Gastroesophageal sphincter (tissue), 4 donors: ENCODE data around the gene CACNB4. TPM values are rescaled to one million over a fixed set of nuclear protein-coding genes. Genes with fewer than 3 reads are reported as not detected.
"Not testable (repeated sequence)": the region's sequence is repeated elsewhere in the genome, so short reads cannot be mapped to it uniquely, and the experiment has no call there.

ENCODE experiments used
- ATAC-seq: fragments of 150-250 bp; one replicate; pipeline ENCODE4 v1.9.1; 2016; ENCODE audit warnings: mild to moderate bottlenecking, moderate library complexity
- H3K27ac ChIP-seq, 4 donors: fragments of 200-600 bp; sonication (generic) in 3 of 4; 1 replicate in 3 of 4; 2 replicates in 1 of 4; pipeline ENCODE4 v1.5.1; 2016 to 2019
- H3K27me3 ChIP-seq: fragments of 200-600 bp; sonication (generic); one replicate; pipeline ENCODE4 v1.5.1; 2019
- H3K36me3 ChIP-seq, 2 donors: fragments of 200-600 bp; sonication (generic); one replicate each; pipeline ENCODE4 v1.5.1; 2019; ENCODE audit warnings: control low read depth in 1 of 2
- H3K4me1 ChIP-seq, 3 donors: fragments of 200-600 bp; sonication (generic); 1 replicate in 2 of 3; 2 replicates in 1 of 3; pipeline ENCODE4 v1.5.1; 2016 to 2019; ENCODE audit warnings: control low read depth in 2 of 3
- H3K4me3 ChIP-seq, 2 donors: fragments of 200-600 bp; sonication (generic); one replicate each; pipeline ENCODE4 v1.5.1; 2019; ENCODE audit warnings: mild to moderate bottlenecking in 1 of 2, moderate library complexity in 1 of 2
- H3K9me3 ChIP-seq, 3 donors: fragments of 200-600 bp; sonication (generic); one replicate each; pipeline ENCODE4 v1.5.1; 2017 to 2019; ENCODE audit warnings: control low read depth in 2 of 3
- CTCF ChIP-seq, 4 experiments: fragments of 200-600 bp in 2 of 4; fragments of 450-650 bp in 2 of 4; sonication (generic) in 1 of 4; IDR thresholded peaks; one replicate each; pipeline ENCODE4 v1.5.1; 2017 to 2019; ENCODE audit warnings: antibody characterized with exemption in 4 of 4, mild to moderate bottlenecking in 2 of 4, moderate library complexity in 2 of 4
- EP300 ChIP-seq: sonication (generic); formaldehyde crosslinking; IDR thresholded peaks from one replicate; pipeline ENCODE4 v1.6.1; 2017; ENCODE audit warnings: antibody characterized with exemption, mild to moderate bottlenecking
- POLR2A ChIP-seq, 2 donors: fragments of 450-650 bp; IDR thresholded peaks; one replicate each; pipeline ENCODE4 v1.6.1; 2017; ENCODE audit warnings: antibody characterized with exemption in 2 of 2, mild to moderate bottlenecking in 2 of 2, moderate library complexity in 1 of 2
- POLR2AphosphoS5 ChIP-seq: sonication (generic); formaldehyde crosslinking; IDR thresholded peaks from one replicate; pipeline ENCODE4 v1.6.1; 2017; ENCODE audit warnings: antibody characterized with exemption
- WGBS, 2 donors: methylation state at CpG; one replicate each; pipeline ENCODE4 v1.1.5; 2018; ENCODE audit warnings: low coverage in 1 of 2; 5-methylcytosine and 5-hydroxymethylcytosine counted together
- total RNA-seq, 4 donors: library from RNA; depleted of rRNA; stranded (reverse); fragments of >200 nt; gene quantifications; one replicate each; pipeline ENCODE4 v1.1.0, GENCODE V29; 2016

CACNB4 gene
- total RNA-seq, 4 donors from 2014 or later: 1.4 to 5.4 (median 1.9) TPM

- WGBS, 2 donors: 67 to 83% methylated on average over 7 of the region's 7 CpGs
- Histone ChIP-seq H3K36me3 (no peaks in the 10 kb centered on the region), H3K27me3 (no peaks in the 10 kb centered on the region), H3K9me3 (no peaks in the 10 kb centered on the region), H3K4me3 (no peak overlapping the region), H3K27ac (no peak overlapping the region), H3K4me1 (peaks cover 0 to 8% (median 0%) of the 10 kb centered on the region in 3 donors)
- no peak for TF ChIP-seq POLR2A (IDR thresholded peaks at IDR 0.05)
- ATAC-seq: no peak
Observed at GRCh38 chr2:151881342-151881741, 217.5 kb downstream of the CACNB4 start.

GRCh38 chr2:151880586-151880985 is 218.3 kb downstream of the CACNB4 start:
- WGBS, 2 donors: 96% methylated on average over 4 of the region's 4 CpGs; no CpG with 5 or more reads in 1 of the 2 donors
- no peaks in the 10 kb centered on the region for H3K36me3 ChIP-seq
- H3K27me3 ChIP-seq: no peaks in the 10 kb centered on the region
- TF ChIP-seq EP300 (no peak), POLR2A (IDR thresholded peaks at IDR 0.05) (no peak), POLR2AphosphoS5 (no peak), CTCF (IDR thresholded peaks at IDR 0.05) (no peak)
- peaks cover 0 to 8% (median 0%) of the 10 kb centered on the region in 3 donors for H3K4me1 ChIP-seq
- ATAC-seq: no peak
- no peaks in the 10 kb centered on the region for H3K9me3 ChIP-seq
- no peak overlapping the region for H3K4me3 ChIP-seq
- no peak overlapping the region for H3K27ac ChIP-seq

GRCh38 chr2:151878655-151879563 is 219.9 kb downstream of the CACNB4 start:
- Histone ChIP-seq H3K27me3 (no peaks in the 10 kb centered on the region), H3K4me1 (peaks cover 0 to 8% (median 0%) of the 10 kb centered on the region in 3 donors), H3K27ac (no peak overlapping the region), H3K4me3 (no peak overlapping the region), H3K9me3 (no peaks in the 10 kb centered on the region), H3K36me3 (no peaks in the 10 kb centered on the region)
- TF ChIP-seq POLR2AphosphoS5 (peak; percentile 74), POLR2A (IDR thresholded peaks at IDR 0.05) (no peak)
- 64 to 72% methylated on average over 2 of the region's 2 CpGs for WGBS, 2 donors
- ATAC-seq: peak; percentile 48

GRCh38 chr2:151878204-151878603 is 220.6 kb downstream of the CACNB4 start:
- TF ChIP-seq EP300 (no peak), POLR2AphosphoS5 (no peak), POLR2A (IDR thresholded peaks at IDR 0.05) (no peak), CTCF (IDR thresholded peaks at IDR 0.05) (no peak)
- no peak overlapping the region for H3K4me3 ChIP-seq
- ATAC-seq: no peak
- H3K27ac ChIP-seq: no peak overlapping the region
- H3K27me3 ChIP-seq: no peaks in the 10 kb centered on the region
- H3K4me1 ChIP-seq: peaks cover 0 to 8% (median 0%) of the 10 kb centered on the region in 3 donors
- no peaks in the 10 kb centered on the region for H3K9me3 ChIP-seq
- H3K36me3 ChIP-seq: no peaks in the 10 kb centered on the region

GRCh38 chr2:151875631-151876030 is 223.2 kb downstream of the CACNB4 start:
- not testable (repeated sequence) for H3K4me3 ChIP-seq, H3K9me3 ChIP-seq, H3K36me3 ChIP-seq, H3K4me1 ChIP-seq, H3K27ac ChIP-seq, H3K27me3 ChIP-seq, ATAC-seq
- no CpG with 5 or more reads among the region's 34 CpGs for WGBS, 2 donors

GRCh38 chr2:151872463-151872862 is 226.4 kb downstream of the CACNB4 start:
- TF ChIP-seq POLR2A (IDR thresholded peaks at IDR 0.05): no peak
- TF ChIP-seq CTCF (IDR thresholded peaks at IDR 0.05): no peak
- TF ChIP-seq EP300: no peak
- no peak for TF ChIP-seq POLR2AphosphoS5
- no peak for ATAC-seq
- no peak overlapping the region for H3K27ac ChIP-seq
- no peaks in the 10 kb centered on the region for H3K27me3 ChIP-seq
- 80 to 87% methylated on average over 1 to 3 of the region's 3 CpGs for WGBS, 2 donors
- H3K4me1 ChIP-seq: no peaks in the 10 kb centered on the region
- no peaks in the 10 kb centered on the region for H3K36me3 ChIP-seq
- H3K4me3 ChIP-seq: no peak overlapping the region
- no peaks in the 10 kb centered on the region for H3K9me3 ChIP-seq
